Right renal pelvis (tissue), 4 donors: ENCODE data around the gene ATF7. TPM values are rescaled to one million over a fixed set of nuclear protein-coding genes. Genes with fewer than 3 reads are reported as not detected.
"Not testable (repeated sequence)": the region's sequence is repeated elsewhere in the genome, so short reads cannot be mapped to it uniquely, and the experiment has no call there.

Source experiments
- DNase-seq, 4 donors: peaks; one replicate each; pipeline ENCODE4 v3.0.0-alpha.2; 2013; ENCODE audit warnings: low read depth in 4 of 4, low spot score in 3 of 4, missing footprints in 1 of 4
- polyA plus RNA-seq, 4 donors: library from polyadenylated mRNA; unstranded; fragments of 120-200 nt; gene quantifications; one replicate each; pipeline ENCODE4 v1.2.1, GENCODE V29; 2013; ENCODE audit not compliant: insufficient read length in 4 of 4

ATF7 gene
- polyA plus RNA-seq, 4 donors, result 38.4 to 47.0 (median 44.8) TPM

DNA sequence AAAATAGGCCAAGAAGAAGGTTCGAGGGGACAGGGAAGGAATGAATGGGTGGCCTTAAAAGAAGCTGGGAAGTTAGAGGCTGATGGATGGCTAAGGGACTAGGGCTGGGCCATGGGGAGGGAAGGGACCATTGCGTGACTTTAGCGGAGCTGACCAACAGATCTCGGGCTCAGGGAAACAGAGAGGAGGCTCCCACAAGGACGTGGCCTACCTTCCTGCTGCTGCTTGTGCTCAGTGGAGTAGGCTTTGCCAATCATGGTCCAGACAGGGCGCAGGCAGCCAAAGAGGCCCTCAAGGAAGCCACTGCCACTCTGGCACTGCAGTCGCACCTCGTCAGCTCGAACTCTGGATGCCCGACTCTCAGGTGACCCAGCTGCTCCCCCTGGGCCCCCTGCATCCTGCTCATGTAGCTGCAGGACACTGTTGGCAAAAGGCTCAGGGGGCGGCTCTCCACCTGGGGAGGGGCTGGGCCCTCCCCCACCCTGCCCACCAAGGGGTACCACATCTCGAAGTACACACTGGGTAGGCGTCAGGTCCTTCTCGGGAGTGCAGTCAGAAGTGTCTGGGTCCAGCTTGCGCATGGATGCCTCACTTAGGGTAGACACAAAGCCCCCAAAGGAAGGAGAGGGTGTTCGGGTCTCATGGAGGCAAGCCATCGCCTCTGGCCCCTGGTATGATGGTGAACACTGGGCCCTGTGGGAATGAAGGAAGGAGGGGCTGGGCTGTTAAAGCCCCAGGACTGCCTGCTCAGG, 139.3 kb downstream of the ATF7 start:
- no peak for DNase-seq

GRCh38 chr12:53485955-53486735, 140.0 kb downstream of the ATF7 start:
- no peak for DNase-seq

GRCh38 chr12:53484686-53485575, 141.3 kb downstream of the ATF7 start:
- no peak for DNase-seq

- no peak for DNase-seq
Measured at GRCh38 chr12:53483979-53484377, 142.2 kb downstream of the ATF7 start.

DNA sequence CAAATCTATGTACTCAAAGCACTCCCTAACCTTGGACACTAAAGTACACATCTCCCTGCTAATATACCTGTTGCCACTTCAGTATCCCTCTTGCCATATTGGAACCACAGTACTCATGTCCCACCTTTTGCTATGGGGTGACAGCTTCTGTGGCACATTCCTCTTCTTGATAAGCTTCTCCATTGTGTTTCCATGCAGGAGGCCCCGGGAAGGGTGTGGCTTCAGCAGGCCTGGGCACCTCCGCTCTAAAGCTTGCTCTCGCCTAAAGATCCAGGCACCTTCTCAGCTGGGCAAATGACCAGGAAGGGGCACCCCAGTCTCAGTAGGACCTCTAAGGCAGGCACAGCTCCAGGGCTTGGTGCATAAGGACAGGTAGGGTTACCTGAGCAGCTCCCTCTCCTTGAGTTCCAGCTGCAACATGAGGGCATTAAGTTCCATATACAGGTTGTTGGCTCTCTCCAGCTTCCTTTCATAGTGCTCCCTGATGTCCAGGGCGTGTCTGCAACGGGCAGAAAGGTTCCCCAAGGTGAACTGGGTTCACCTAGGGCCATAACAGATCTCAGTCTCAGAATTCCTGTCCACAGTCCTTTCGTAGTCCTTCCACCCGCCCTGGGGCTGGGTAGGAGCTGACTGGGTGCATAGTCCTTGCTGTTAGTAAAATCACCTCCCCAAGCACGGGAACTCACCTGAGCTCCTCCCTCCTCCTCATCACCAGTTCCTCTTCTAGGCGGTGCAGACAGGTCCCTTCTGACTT, 142.8 kb downstream of the ATF7 start:
- DNase-seq, result no peak

- no peak for DNase-seq
Measured at GRCh38 chr12:53482626-53483168, 143.5 kb downstream of the ATF7 start.

DNA sequence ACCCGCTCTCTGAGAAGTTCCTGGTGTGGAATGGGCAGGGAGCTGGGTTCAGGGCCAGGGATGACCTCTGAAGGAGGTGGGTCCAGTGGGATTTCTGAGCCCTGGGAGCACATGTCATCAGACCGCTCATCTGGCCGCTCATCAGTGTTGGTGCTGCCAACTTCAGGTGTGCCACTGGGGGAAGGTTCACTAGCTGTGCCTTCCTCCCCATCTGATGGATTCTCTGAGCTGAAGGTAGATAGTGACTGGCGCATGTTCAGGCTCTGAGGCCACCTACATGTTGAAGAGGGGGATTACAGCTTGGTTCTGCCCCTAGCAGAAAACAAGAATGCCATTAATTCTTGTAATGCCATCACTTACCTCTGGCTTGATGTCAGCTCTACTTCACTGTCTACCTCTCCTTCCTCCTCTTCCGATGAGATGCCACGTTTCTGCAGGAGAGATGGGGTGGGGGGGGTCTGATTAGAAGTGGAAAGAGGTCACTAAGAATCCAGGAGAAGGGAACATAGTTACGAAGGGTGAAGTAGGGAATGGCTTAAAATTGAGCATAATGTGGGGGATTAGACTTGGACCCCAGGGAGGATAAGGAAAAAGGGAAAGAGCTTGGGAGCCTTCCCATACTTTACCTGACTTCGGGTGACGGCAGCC, 144.1 kb downstream of the ATF7 start:
- no peak for DNase-seq

DNA sequence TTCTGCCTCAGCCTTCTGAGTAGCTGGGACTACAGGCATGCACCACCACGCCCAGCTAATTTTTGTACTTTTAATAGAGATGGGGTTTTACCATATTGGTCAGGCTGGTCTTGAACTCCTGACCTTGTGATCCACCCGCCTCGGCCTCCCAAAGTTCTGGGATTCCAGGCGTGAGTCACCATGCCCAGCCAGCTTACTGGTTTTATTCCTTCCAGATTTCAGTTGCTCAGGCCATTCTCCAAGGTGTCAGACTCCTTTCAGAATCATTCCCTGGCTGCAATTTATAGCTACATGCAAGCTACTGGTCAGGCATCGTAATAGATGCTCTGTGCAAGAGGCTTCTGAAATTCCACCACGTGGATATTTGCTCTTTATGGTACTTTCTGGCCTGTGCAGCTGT, 144.7 kb downstream of the ATF7 start:
- not testable (repeated sequence) for DNase-seq

- no peak for DNase-seq
Measured at GRCh38 chr12:53480491-53481442, 145.4 kb downstream of the ATF7 start.

DNA sequence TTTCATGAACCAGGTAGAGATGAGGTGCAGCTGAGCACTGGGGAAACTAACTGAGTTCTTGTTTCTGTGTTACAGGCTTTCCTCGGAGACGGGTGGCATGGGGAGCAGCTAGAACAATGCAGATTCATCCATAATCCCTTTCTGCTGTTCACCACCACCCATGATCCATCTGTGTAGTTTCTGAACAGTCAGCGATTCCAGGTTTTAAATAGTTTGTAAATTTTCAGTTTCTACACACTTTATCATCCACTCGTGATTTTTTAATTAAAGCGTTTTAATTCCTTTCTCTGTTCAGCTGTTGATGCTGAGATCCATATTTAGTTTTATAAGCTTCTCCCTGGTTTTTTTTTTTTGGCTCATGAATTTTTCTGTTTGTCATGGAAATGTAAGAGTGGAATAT, 146.9 kb downstream of the ATF7 start:
- DNase-seq, result no peak

- DNase-seq, result no peak
Measured at GRCh38 chr12:53478865-53479264, 147.3 kb downstream of the ATF7 start.

- DNase-seq, result no peak
Measured at GRCh38 chr12:53476769-53477209, 149.4 kb downstream of the ATF7 start.

DNA sequence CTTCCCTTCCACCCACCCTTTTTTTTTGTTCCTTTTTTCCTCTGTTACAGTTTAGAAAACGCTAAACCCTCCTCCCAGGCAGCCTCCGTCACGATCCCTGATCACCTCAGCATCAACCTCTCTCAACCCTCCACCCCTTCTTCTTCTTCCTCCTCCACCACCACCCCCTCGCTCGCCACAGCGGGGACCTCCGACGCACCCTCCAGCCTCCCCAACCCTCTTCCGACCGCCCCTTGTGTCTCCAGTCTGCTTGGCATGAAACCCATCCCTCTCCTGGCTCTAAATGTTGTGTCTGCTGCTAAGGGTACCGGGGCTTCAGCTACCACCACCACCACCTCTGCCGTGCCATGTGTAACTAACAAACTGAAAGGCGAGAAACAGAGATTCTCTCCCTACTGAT, 151.4 kb downstream of the ATF7 start:
- DNase-seq, result no peak

DNA sequence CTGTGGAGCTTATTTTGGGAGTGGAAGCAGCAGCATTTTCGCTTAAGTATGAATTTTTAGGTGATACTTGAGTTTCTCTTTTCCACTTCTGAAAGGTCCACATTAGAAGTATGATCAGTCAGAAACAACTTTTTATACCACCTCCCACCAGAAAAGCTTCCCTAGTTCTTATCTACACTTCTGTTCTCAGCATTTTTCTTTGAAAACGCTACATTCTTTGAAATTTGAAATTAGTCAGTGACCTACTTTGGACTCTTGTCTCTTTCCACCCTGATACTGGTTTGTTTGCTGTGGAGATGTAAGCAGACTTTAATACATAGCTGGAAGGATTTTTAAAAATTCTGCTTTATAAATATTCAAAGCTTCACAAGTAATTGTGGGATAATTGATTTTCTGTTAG, 152.1 kb downstream of the ATF7 start:
- DNase-seq, result no peak

- DNase-seq, result no peak
Measured at GRCh38 chr12:53472056-53472582, 154.1 kb downstream of the ATF7 start.

DNA sequence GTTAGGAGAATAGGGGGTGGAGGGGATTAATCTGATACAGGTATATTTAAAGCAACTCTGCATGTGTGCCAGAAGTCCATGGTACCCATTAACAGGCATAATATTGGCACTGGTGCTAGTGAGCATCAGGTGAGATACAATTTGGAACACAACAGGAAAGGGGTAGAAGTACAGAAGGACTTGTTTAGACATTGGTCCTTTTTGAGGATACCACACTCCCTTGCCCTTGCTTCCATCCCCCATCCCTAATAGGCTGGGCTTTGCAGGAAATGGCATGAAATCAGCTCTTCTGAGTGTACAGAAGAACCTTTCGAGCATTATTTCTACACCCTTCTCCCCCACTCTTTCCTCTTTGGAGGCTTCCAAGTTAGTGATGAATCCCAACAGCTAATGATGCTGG, 157.9 kb downstream of the ATF7 start:
- no peak for DNase-seq

GRCh38 chr12:53467880-53468279, 158.3 kb downstream of the ATF7 start:
- no peak for DNase-seq

DNA sequence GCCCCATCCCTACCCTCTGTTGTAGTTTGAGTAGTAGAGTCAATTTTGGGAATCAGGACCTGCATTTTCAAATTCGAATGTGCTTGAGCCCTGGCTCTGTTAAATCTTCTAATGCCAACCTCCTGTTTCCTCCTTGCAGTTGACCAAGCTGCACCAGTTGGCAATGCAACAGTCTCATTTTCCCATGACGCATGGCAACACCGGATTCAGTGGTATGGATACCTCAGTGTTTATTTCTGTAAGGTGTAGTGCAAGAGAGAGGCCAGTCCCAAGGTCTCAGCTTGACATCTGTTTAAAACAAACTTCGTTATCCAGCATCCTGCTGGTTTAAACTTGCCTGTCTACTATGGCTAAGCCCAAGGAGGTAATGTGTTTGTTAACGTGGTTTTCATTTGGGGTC, 159.1 kb downstream of the ATF7 start:
- no peak for DNase-seq
